Upper lobe of left lung (tissue), 6 donors: ENCODE measurements around the gene MYH9. TPM values are rescaled to one million over a fixed set of nuclear protein-coding genes. Genes with fewer than 3 reads are reported as not detected.

Experiments
- ATAC-seq, 2 donors: fragments of 200-7000 bp; cut with Tn5 transposase; one replicate each; pipeline ENCODE4 v1.9.1; 2022; ENCODE audit warnings: mild to moderate bottlenecking in 2 of 2, moderate library complexity in 2 of 2; ENCODE audit not compliant: low FRiP score in 2 of 2
- DNase-seq, 2 donors: peaks; one replicate each; pipeline ENCODE4 v3.0.0-alpha.2; 2019 to 2020
- H3K27ac ChIP-seq, 4 donors: fragments of 200-600 bp; sonication (generic); one replicate each; pipeline ENCODE4 v1.5.1; 2016 to 2019
- H3K27me3 ChIP-seq, 4 donors: fragments of 200-600 bp; sonication (generic); one replicate each; pipeline ENCODE4 v1.5.1; 2017 to 2019
- H3K36me3 ChIP-seq, 4 donors: fragments of 200-600 bp; sonication (generic); one replicate each; pipeline ENCODE4 v1.5.1; 2016 to 2019
- H3K4me1 ChIP-seq, 4 donors: fragments of 200-600 bp; sonication (generic); one replicate each; pipeline ENCODE4 v1.5.1; 2018 to 2019
- H3K4me3 ChIP-seq, 4 donors: fragments of 200-600 bp; sonication (generic); one replicate each; pipeline ENCODE4 v1.5.1; 2017 to 2019; ENCODE audit warnings: mild to moderate bottlenecking in 2 of 4, moderate library complexity in 1 of 4
- H3K9me3 ChIP-seq, 4 donors: fragments of 200-600 bp; sonication (generic); one replicate each; pipeline ENCODE4 v1.5.1; 2018 to 2019
- CTCF ChIP-seq, 6 experiments: fragments of 450-650 bp in 4 of 6; fragments of 200-600 bp in 2 of 6; sonication (generic) in 2 of 6; IDR thresholded peaks; one replicate each; pipeline ENCODE4 v1.5.1; 2016 to 2019; ENCODE audit warnings: antibody characterized with exemption in 6 of 6
- EP300 ChIP-seq, 4 donors: sonication (generic); formaldehyde crosslinking; IDR thresholded peaks; one replicate each; pipeline ENCODE4 v1.5.1; 2017; ENCODE audit warnings: antibody characterized with exemption in 4 of 4, control low read depth in 2 of 4
- POLR2A ChIP-seq, 4 donors: fragments of 450-650 bp; IDR thresholded peaks; one replicate each; pipeline ENCODE4 v1.5.1; 2016 to 2017; ENCODE audit warnings: antibody characterized with exemption in 4 of 4, mild to moderate bottlenecking in 2 of 4
- POLR2AphosphoS5 ChIP-seq, 2 donors: sonication (generic); formaldehyde crosslinking; IDR thresholded peaks; one replicate each; pipeline ENCODE4 v1.5.1; 2017; ENCODE audit warnings: antibody characterized with exemption in 2 of 2
- WGBS, 2 donors: methylation state at CpG; one replicate each; pipeline ENCODE4 v1.1.5; 2017 to 2018; 5-methylcytosine and 5-hydroxymethylcytosine counted together
- total RNA-seq, 6 donors: library from RNA; depleted of rRNA in 4 of 6; stranded (reverse); fragments of >200 nt in 4 of 6; gene quantifications; one replicate each; pipeline versions ENCODE4 v1.1.0 to v1.2.1, GENCODE V29; 2016 to 2021
- donor health status: DM: no; HTN: no; CAD: no; lungs with moderate emphysema.
- donor health status: DM: no; HTN: yes; CAD: no; lungs with severe emphysema.

The MYH9 gene
- total RNA-seq, 6 donors from 2014 or later, result 486 to 925 (median 599) TPM

GRCh38 chr22:36244522-36245391 is 143.0 kb downstream of the MYH9 start:
- WGBS, 2 donors, result 75 to 88% methylated on average over 5 of the region's 5 CpGs
- DNase-seq (no peak), ATAC-seq (peak in 1 of 2 donors; percentile 84)
- TF ChIP-seq POLR2AphosphoS5 (IDR thresholded peaks at IDR 0.05), result no peak
- no peak for TF ChIP-seq CTCF (IDR thresholded peaks at IDR 0.05)
- no peak for TF ChIP-seq EP300 (IDR thresholded peaks at IDR 0.05)
- TF ChIP-seq POLR2A (IDR thresholded peaks at IDR 0.05), result no peak
- peaks cover 3 to 7% (median 5%) of the 10 kb centered on the region in 4 donors for H3K4me1 ChIP-seq
- no peaks in the 10 kb centered on the region for H3K27me3 ChIP-seq
- no peaks in the 10 kb centered on the region for H3K36me3 ChIP-seq
- peak overlapping the region in 2 of 4 donors; percentile 8 to 20 for H3K27ac ChIP-seq
- no peaks in the 10 kb centered on the region for H3K9me3 ChIP-seq
- no peak overlapping the region for H3K4me3 ChIP-seq

GRCh38 chr22:36243986-36244385 is 143.8 kb downstream of the MYH9 start:
- TF ChIP-seq POLR2AphosphoS5 (IDR thresholded peaks at IDR 0.05), result no peak
- no peak for TF ChIP-seq EP300 (IDR thresholded peaks at IDR 0.05)
- TF ChIP-seq CTCF (IDR thresholded peaks at IDR 0.05), result no peak
- TF ChIP-seq POLR2A (IDR thresholded peaks at IDR 0.05), result no peak
- Histone ChIP-seq H3K4me1 (peaks cover 7 to 11% (median 8%) of the 10 kb centered on the region in 4 donors), H3K27me3 (no peaks in the 10 kb centered on the region), H3K4me3 (no peak overlapping the region), H3K9me3 (no peaks in the 10 kb centered on the region), H3K27ac (peak overlapping the region in 2 of 4 donors; percentile 8 to 20), H3K36me3 (no peaks in the 10 kb centered on the region)
- 93 to 95% methylated on average over 5 of the region's 5 CpGs for WGBS, 2 donors
- no peak for DNase-seq
- ATAC-seq, result no peak

- Histone ChIP-seq H3K4me3 (peak within 1 kb of the TSS; percentile 61 to 82 (median 70)), H3K36me3 (peaks cover 0 to 17% (median 2%) of the 10 kb centered on the region in 4 donors), H3K9me3 (no peaks in the 10 kb centered on the region), H3K27ac (peak within 1 kb of the TSS; percentile 87 to 96 (median 94)), H3K4me1 (peaks cover 43 to 54% (median 45%) of the 10 kb centered on the region in 4 donors), H3K27me3 (no peaks in the 10 kb centered on the region)
- 25 to 26% methylated on average over 10 to 13 of the region's 13 CpGs for WGBS, 2 donors
- DNase-seq (peak; percentile 58 to 97), ATAC-seq (peak; percentile 97)
- TF ChIP-seq POLR2AphosphoS5 (IDR thresholded peaks at IDR 0.05) (peak; percentile 88 to 97), POLR2A (IDR thresholded peaks at IDR 0.05) (peak in 3 of 4 donors; percentile 57 to 84 (median 84)), CTCF (IDR thresholded peaks at IDR 0.05) (peak; percentile 53 to 81 (median 70)), EP300 (IDR thresholded peaks at IDR 0.05) (peak in 1 of 4 donors; percentile 71)
These were observed 148.2 kb downstream of the MYH9 start, which contains the start of gene APOL2 for GRCh38 chr22:36239401-36240171. APOL2 (minus strand) TSS chr22:36239527; CDS start chr22:36233162, 6,365 bp downstream.

GRCh38 chr22:36239150-36239400 is 148.7 kb downstream of the MYH9 start:
- Histone ChIP-seq H3K27me3 (no peaks in the 10 kb centered on the region), H3K4me1 (peaks cover 45 to 57% (median 48%) of the 10 kb centered on the region in 4 donors), H3K27ac (peak overlapping the region; percentile 87 to 96 (median 94)), H3K4me3 (peak overlapping the region; percentile 61 to 82 (median 70)), H3K36me3 (peaks cover 0 to 17% (median 2%) of the 10 kb centered on the region in 4 donors), H3K9me3 (no peaks in the 10 kb centered on the region)
- ATAC-seq (peak; percentile 8 to 49), DNase-seq (no peak)
- no peak for TF ChIP-seq POLR2A (IDR thresholded peaks at IDR 0.05)
- no peak for TF ChIP-seq CTCF (IDR thresholded peaks at IDR 0.05)
- no peak for TF ChIP-seq POLR2AphosphoS5 (IDR thresholded peaks at IDR 0.05)
- no peak for TF ChIP-seq EP300 (IDR thresholded peaks at IDR 0.05)
- WGBS, 2 donors, result 0% methylated on average over 4 of the region's 4 CpGs
